ENCODE results near the gene SLC35D3.

GRCh38 chr6:136955123-136955522 lies 33.0 kb downstream of the SLC35D3 start:
- no peak for TF ChIP-seq CTCF (IDR thresholded peaks at IDR 0.05; ENCODE audit: extremely low read depth in 1 of 2, insufficient read depth in 1 of 2, low read depth in 1 of 2, low read length in 2 of 2)
- TF ChIP-seq POLR2A (IDR thresholded peaks at IDR 0.05; ENCODE audit: low read depth, low read length): no peak
- TF ChIP-seq MYC (IDR thresholded peaks at IDR 0.05; ENCODE audit: low read depth, low read length): no peak
- TF ChIP-seq FOS (IDR thresholded peaks at IDR 0.05; ENCODE audit: borderline replicate concordance, insufficient read depth, low read length): no peak

Measured in endothelial cell of umbilical vein (primary cell).